Measurements from ENCODE around the gene LGSN. TPM values are rescaled to one million over a fixed set of nuclear protein-coding genes. Genes with fewer than 3 reads are reported as not detected.
"Not testable (repeated sequence)": the region's sequence is repeated elsewhere in the genome, so short reads cannot be mapped to it uniquely, and the experiment has no call there.

The LGSN gene
- not detected for total RNA-seq

GRCh38 chr6:63319939-63320338 is at the start of gene LGSN:
Gene LGSN (minus strand): TSS chr6:63319983. CDS start chr6:63319943, 40 bp downstream.
- Histone ChIP-seq H3K27ac (no peak within 1 kb of the TSS), H3K4me3 (no peak within 1 kb of the TSS), H3K36me3 (no peaks in the 10 kb centered on the region), H3K4me1 (replicated peaks) (no peaks in the 10 kb centered on the region), H3K9me3 (no peaks in the 10 kb centered on the region), H3K27me3 (replicated peaks; ENCODE audit: insufficient read depth) (no peaks in the 10 kb centered on the region)
- no peak for DNase-seq (ENCODE audit: low spot score)
- WGBS = 57% methylated on average over 4 of the region's 4 CpGs
- TF ChIP-seq POLR2A (IDR thresholded peaks at IDR 0.05) = no peak
- TF ChIP-seq CTCF (IDR thresholded peaks at IDR 0.05) = no peak
- no peak for TF ChIP-seq POLR2AphosphoS5 (IDR thresholded peaks at IDR 0.05)
- intact Hi-C loops (cut with DNase I) = no loop called here

- intact Hi-C loops (cut with DNase I) = no loop called here
- DNase-seq (ENCODE audit: low spot score) = no peak
Measured at GRCh38 chr6:63368347-63368746, 48.6 kb upstream of the LGSN start.

GRCh38 chr6:63362500-63363120 is 42.8 kb upstream of the LGSN start:
- intact Hi-C loops (cut with DNase I); H3K4me3 ChIP-seq; H3K27ac ChIP-seq; H3K4me1 ChIP-seq (replicated peaks); H3K27me3 ChIP-seq (replicated peaks; ENCODE audit: insufficient read depth); DNase-seq (ENCODE audit: low spot score); H3K36me3 ChIP-seq; H3K9me3 ChIP-seq: not testable (repeated sequence)
- WGBS = 84% methylated on average over 10 of the region's 10 CpGs

More at GRCh38 chr6:63368347-63368746, 48.6 kb upstream of the LGSN start:
- Histone ChIP-seq H3K36me3 (no peaks in the 10 kb centered on the region), H3K9me3 (no peaks in the 10 kb centered on the region), H3K27me3 (replicated peaks; ENCODE audit: insufficient read depth) (no peaks in the 10 kb centered on the region), H3K4me3 (no peak overlapping the region), H3K4me1 (replicated peaks) (no peaks in the 10 kb centered on the region), H3K27ac (no peak overlapping the region)
- WGBS = 51% methylated on average over 7 of the region's 7 CpGs
- TF ChIP-seq POLR2AphosphoS5 (IDR thresholded peaks at IDR 0.05) (no peak), CTCF (IDR thresholded peaks at IDR 0.05) (no peak), POLR2A (IDR thresholded peaks at IDR 0.05) (no peak)

- 79% methylated on average over 3 of the region's 3 CpGs for WGBS
- not testable (repeated sequence) for H3K36me3 ChIP-seq; DNase-seq (ENCODE audit: low spot score); H3K9me3 ChIP-seq; H3K27me3 ChIP-seq (replicated peaks; ENCODE audit: insufficient read depth); H3K4me3 ChIP-seq; H3K4me1 ChIP-seq (replicated peaks); H3K27ac ChIP-seq
- intact Hi-C loops (cut with DNase I) = loop anchor here (10.0 kb wide), 1 partner anchor 237 kb away; no protein-coding TSS in a partner anchor
Measured at GRCh38 chr6:63357384-63357783, 37.6 kb upstream of the LGSN start.

GRCh38 chr6:63355632-63356031 is 35.8 kb upstream of the LGSN start:
- H3K36me3 ChIP-seq = no peaks in the 10 kb centered on the region
- TF ChIP-seq POLR2AphosphoS5 (IDR thresholded peaks at IDR 0.05) = no peak
- TF ChIP-seq CTCF (IDR thresholded peaks at IDR 0.05) = no peak
- TF ChIP-seq POLR2A (IDR thresholded peaks at IDR 0.05) = no peak
- no peak for DNase-seq (ENCODE audit: low spot score)
- no peak overlapping the region for H3K27ac ChIP-seq
- intact Hi-C loops (cut with DNase I) = loop anchor here (10.0 kb wide), 1 partner anchor 239 kb away; no protein-coding TSS in a partner anchor
- no peaks in the 10 kb centered on the region for H3K4me1 ChIP-seq (replicated peaks)
- 89% methylated on average over 4 of the region's 4 CpGs for WGBS
- H3K9me3 ChIP-seq = no peaks in the 10 kb centered on the region
- H3K27me3 ChIP-seq (replicated peaks; ENCODE audit: insufficient read depth) = no peaks in the 10 kb centered on the region
- H3K4me3 ChIP-seq = no peak overlapping the region

GRCh38 chr6:63353286-63353630 is 33.5 kb upstream of the LGSN start:
- intact Hi-C loops (cut with DNase I) = loop anchor here (5.0 to 10.0 kb wide), 2 partner anchors 242 to 409 kb away; no protein-coding TSS in a partner anchor
- Histone ChIP-seq H3K27ac (no peak overlapping the region), H3K36me3 (no peaks in the 10 kb centered on the region), H3K4me1 (replicated peaks) (no peaks in the 10 kb centered on the region), H3K9me3 (no peaks in the 10 kb centered on the region), H3K4me3 (no peak overlapping the region), H3K27me3 (replicated peaks; ENCODE audit: insufficient read depth) (no peaks in the 10 kb centered on the region)
- TF ChIP-seq POLR2A (IDR thresholded peaks at IDR 0.05) = no peak
- TF ChIP-seq CTCF (IDR thresholded peaks at IDR 0.05) = no peak
- TF ChIP-seq POLR2AphosphoS5 (IDR thresholded peaks at IDR 0.05) = no peak
- DNase-seq (ENCODE audit: low spot score) = no peak
- 95% methylated on average over 1 of the region's 1 CpG for WGBS
